Measurements from ENCODE around the gene NUP214. TPM values are rescaled to one million over a fixed set of nuclear protein-coding genes. Genes with fewer than 3 reads are reported as not detected.

NUP214 gene
- total and polyA plus RNA-seq, 2 of the 4 experiments (the other 2 are of a cell fraction) = 7.9 to 13.4 TPM

DNA sequence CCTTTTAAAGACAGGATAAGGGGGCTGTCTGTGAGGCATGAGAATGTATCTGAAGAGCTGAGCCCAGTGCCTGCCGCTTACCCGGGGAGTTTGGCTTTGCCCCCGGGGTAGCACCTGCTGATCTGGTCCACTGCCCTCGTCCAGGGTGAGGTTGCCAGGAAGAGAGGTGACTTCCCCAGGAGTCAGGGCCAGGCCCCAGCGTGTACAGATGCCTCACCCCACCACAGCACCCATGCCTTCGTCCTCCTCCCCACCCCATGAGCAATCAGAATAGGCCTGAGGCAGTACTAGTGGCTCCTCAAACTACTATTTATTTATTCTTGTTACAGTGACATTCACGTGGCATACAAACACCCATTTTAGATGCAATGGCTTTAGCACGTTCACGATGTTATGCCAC, 44.8 kb upstream of the NUP214 start:
- TF ChIP-seq NFE2L2 (IDR thresholded peaks at IDR 0.05; ENCODE audit: low read depth, low read length) = no peak
- TF ChIP-seq, protein P1, sequence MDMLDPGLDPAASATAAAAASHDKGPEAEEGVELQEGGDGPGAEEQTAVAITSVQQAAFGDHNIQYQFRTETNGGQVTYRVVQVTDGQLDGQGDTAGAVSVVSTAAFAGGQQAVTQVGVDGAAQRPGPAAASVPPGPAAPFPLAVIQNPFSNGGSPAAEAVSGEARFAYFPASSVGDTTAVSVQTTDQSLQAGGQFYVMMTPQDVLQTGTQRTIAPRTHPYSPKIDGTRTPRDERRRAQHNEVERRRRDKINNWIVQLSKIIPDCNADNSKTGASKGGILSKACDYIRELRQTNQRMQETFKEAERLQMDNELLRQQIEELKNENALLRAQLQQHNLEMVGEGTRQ (IDR thresholded peaks at IDR 0.05; ENCODE audit: low read depth, low read length) = no peak
- TF ChIP-seq, protein P2, sequence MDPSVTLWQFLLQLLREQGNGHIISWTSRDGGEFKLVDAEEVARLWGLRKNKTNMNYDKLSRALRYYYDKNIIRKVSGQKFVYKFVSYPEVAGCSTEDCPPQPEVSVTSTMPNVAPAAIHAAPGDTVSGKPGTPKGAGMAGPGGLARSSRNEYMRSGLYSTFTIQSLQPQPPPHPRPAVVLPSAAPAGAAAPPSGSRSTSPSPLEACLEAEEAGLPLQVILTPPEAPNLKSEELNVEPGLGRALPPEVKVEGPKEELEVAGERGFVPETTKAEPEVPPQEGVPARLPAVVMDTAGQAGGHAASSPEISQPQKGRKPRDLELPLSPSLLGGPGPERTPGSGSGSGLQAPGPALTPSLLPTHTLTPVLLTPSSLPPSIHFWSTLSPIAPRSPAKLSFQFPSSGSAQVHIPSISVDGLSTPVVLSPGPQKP (IDR thresholded peaks at IDR 0.05; ENCODE audit: borderline replicate concordance, low read depth, low read length) = no peak
- no peak for TF ChIP-seq RFX5 (IDR thresholded peaks at IDR 0.05; ENCODE audit: low read depth, low read length)
- no peak overlapping the region for H3K23ac ChIP-seq (ENCODE audit: low read depth, low read length)
- DNase-seq = no peak
- in situ Hi-C loops (cut with MboI; ENCODE audit: low sequenced_read_pairs) = no loop called here
- H4K5ac ChIP-seq (ENCODE audit: low read depth, low read length) = no peak overlapping the region
- no TSS peak for BruUV-seq (replicated peaks)
- dilution Hi-C loops (cut with HindIII; ENCODE audit: low sequenced_read_pairs, unreplicated experiment) = no loop called here
- POLR2A ChIA-PET (ENCODE audit: unreplicated experiment) = no interaction called here
- no peak overlapping the region for H2BK120ac ChIP-seq (ENCODE audit: low read depth, low read length)
- H3K9me3 ChIP-seq (ENCODE audit: control insufficient read depth, insufficient read depth, low read length) = no peaks in the 10 kb centered on the region
- H3K4ac ChIP-seq (ENCODE audit: low read depth, low read length) = no peak overlapping the region
- H3K36me3 ChIP-seq (ENCODE audit: control insufficient read depth, insufficient read depth, low read length) = no peaks in the 10 kb centered on the region
- no peak overlapping the region for H2AK9ac ChIP-seq (replicated peaks; ENCODE audit: low read depth, low read length, poor library complexity)
- no peak overlapping the region for H3K56ac ChIP-seq (ENCODE audit: extremely low read depth, insufficient read depth, low read length)
- H2AFZ ChIP-seq (replicated peaks; ENCODE audit: low read length, poor library complexity) = no peak overlapping the region
- no peaks in the 10 kb centered on the region for H3K4me1 ChIP-seq (ENCODE audit: control insufficient read depth, insufficient read depth, low read length)
- no peak overlapping the region for H3K4me2 ChIP-seq (ENCODE audit: low read depth, low read length)
- no peaks in the 10 kb centered on the region for H3K79me1 ChIP-seq (ENCODE audit: low read depth in 1 of 2, low read length in 2 of 2)
- no peak overlapping the region for H4K91ac ChIP-seq (ENCODE audit: insufficient read depth, low read depth, low read length)
- no peak overlapping the region for H3K4me3 ChIP-seq (ENCODE audit: insufficient read depth, low read depth, low read length)
- H3K9me1 ChIP-seq (ENCODE audit: insufficient read depth, low read length) = no peaks in the 10 kb centered on the region
- H4K20me1 ChIP-seq (ENCODE audit: insufficient read depth, low read length) = no peaks in the 10 kb centered on the region
- no peak overlapping the region for H2BK15ac ChIP-seq (ENCODE audit: low read depth, low read length)
- H3K9ac ChIP-seq (ENCODE audit: low read depth, low read length) = no peak overlapping the region
- no peak overlapping the region for H3K18ac ChIP-seq (ENCODE audit: low read depth, low read length)
- no peak overlapping the region for H3K27ac ChIP-seq (ENCODE audit: insufficient read depth, low read length)
- H2BK5ac ChIP-seq (ENCODE audit: low read depth, low read length, poor library complexity, severe bottlenecking) = no peak overlapping the region
- H3K14ac ChIP-seq (replicated peaks; ENCODE audit: low read depth, low read length) = no peak overlapping the region
- ATAC-seq (ENCODE audit: low read depth) = no peak
- CTCF ChIA-PET = no interaction called here
- no peak overlapping the region for H4K8ac ChIP-seq (ENCODE audit: low read depth in 2 of 2, low read length in 2 of 2)
- H3K27me3 ChIP-seq (ENCODE audit: control insufficient read depth, insufficient read depth, low read length) = peaks cover 55% of the 10 kb centered on the region
- no peak overlapping the region for H2AK5ac ChIP-seq (ENCODE audit: low read depth, low read length)
- no peak overlapping the region for H2BK20ac ChIP-seq (ENCODE audit: low read depth, low read length)
- intact Hi-C loops (cut with micrococcal nuclease) = no loop called here
- 66% methylated on average over 3 of the region's 9 CpGs; no CpG with 5 or more reads in 1 of the 2 experiments for WGBS, 2 experiments (ENCODE audit: extremely low coverage in 2 of 2, insufficient read length in 1 of 2)
